Uterus (tissue), 2 donors: Measurements from ENCODE around the gene L1CAM.

ENCODE experiments used
- POLR2A ChIP-seq, 2 donors: fragments of 450-650 bp; IDR thresholded peaks; one replicate each; pipeline ENCODE4 v1.6.1; 2016; ENCODE audit warnings: antibody characterized with exemption in 2 of 2, mild to moderate bottlenecking in 1 of 2, moderate library complexity in 1 of 2
- TF ChIP-seq, protein P1 (sequence below), 4 experiments: fragments of 200-600 bp in 2 of 4; fragments of 450-650 bp in 2 of 4; sonication (generic) in 2 of 4; IDR thresholded peaks; one replicate each; pipeline ENCODE4 v1.5.1; 2016 to 2019; ENCODE audit warnings: antibody characterized with exemption in 4 of 4, mild to moderate bottlenecking in 2 of 4, moderate library complexity in 1 of 4

DNA sequence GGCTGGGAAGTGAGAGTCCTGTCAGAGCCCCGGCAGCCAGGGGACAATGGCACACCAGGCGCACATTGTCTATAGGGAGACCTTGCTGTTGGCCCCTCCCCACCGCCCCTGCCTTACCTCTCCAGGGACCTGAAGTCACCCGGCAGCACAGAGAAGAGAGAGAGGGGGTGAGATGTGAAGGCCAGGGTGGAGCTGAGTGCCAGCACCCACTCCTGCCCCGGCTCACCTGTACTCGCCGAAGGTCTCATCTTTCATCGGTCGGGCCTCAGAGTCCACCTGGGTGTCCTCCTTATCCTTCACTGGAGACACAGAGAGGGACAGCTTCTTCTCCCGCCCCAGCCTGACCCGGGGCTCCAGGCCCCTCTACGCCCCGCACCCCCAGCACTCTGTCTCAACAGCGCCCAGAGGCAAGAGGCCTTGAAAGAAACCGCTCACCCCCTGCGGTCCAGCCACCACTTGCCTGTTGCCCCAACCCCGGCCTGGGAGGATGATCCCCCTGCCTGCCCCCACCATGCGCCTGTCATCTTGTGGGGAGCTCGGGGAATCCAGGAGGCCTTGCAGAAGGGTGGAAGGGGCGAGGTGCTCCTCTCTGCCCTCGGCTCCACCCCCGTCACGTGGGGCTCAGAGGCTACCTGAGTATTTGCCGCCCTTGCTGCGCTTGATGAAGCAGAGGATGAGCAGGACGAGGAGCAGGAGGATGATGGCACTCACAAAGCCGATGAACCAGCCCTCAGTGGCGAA is 22.6 kb downstream of the L1CAM start:
- no peak for TF ChIP-seq POLR2A (IDR thresholded peaks at IDR 0.05)
- TF ChIP-seq, protein P1, sequence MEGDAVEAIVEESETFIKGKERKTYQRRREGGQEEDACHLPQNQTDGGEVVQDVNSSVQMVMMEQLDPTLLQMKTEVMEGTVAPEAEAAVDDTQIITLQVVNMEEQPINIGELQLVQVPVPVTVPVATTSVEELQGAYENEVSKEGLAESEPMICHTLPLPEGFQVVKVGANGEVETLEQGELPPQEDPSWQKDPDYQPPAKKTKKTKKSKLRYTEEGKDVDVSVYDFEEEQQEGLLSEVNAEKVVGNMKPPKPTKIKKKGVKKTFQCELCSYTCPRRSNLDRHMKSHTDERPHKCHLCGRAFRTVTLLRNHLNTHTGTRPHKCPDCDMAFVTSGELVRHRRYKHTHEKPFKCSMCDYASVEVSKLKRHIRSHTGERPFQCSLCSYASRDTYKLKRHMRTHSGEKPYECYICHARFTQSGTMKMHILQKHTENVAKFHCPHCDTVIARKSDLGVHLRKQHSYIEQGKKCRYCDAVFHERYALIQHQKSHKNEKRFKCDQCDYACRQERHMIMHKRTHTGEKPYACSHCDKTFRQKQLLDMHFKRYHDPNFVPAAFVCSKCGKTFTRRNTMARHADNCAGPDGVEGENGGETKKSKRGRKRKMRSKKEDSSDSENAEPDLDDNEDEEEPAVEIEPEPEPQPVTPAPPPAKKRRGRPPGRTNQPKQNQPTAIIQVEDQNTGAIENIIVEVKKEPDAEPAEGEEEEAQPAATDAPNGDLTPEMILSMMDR (IDR thresholded peaks at IDR 0.05), result no peak
